Activated CD8-positive, alpha-beta memory T cell treated with anti-CD3 and anti-CD28 coated beads, Interleukin-2, amount 10 ng/mL, durations not matched to agents 7 days and 5 days (primary cell): ENCODE data around the gene TTLL4. TPM values are rescaled to one million over a fixed set of nuclear protein-coding genes. Genes with fewer than 3 reads are reported as not detected.
"Not testable (repeated sequence)": the region's sequence is repeated elsewhere in the genome, so short reads cannot be mapped to it uniquely, and the experiment has no call there.

Experiments
- ATAC-seq: fragments of 150-1000 bp; cut with Tn5 transposase; one replicate; pipeline ENCODE4 v1.10.0; 2021; ENCODE audit warnings: moderate library complexity
- CTCF ChIA-PET: fragments of 350-600 bp; sonication (Branson Sonifier 250); formaldehyde crosslinking; loops from one replicate; lab custom pipeline; 2021; ENCODE audit warnings: antibody characterized with exemption; lab: Charles Lee
- DNase-seq: peaks from one replicate; pipeline ENCODE4 v3.0.0-alpha.2; 2020
- H3K27ac Mint-ChIP-seq: one replicate; pipeline ENCODE4 v1.8.0; 2021; ENCODE audit warnings: mild to moderate bottlenecking, mixed read lengths
- H3K27me3 Mint-ChIP-seq: one replicate; pipeline ENCODE4 v1.8.0; 2021; ENCODE audit warnings: mixed read lengths
- H3K36me3 Mint-ChIP-seq: one replicate; pipeline ENCODE4 v1.8.0; 2021; ENCODE audit warnings: mild to moderate bottlenecking, mixed read lengths
- H3K4me1 Mint-ChIP-seq: one replicate; pipeline ENCODE4 v1.8.0; 2021; ENCODE audit warnings: mixed read lengths
- H3K4me3 Mint-ChIP-seq: one replicate; pipeline ENCODE4 v1.8.0; 2021; ENCODE audit warnings: mild to moderate bottlenecking, moderate library complexity, mixed read lengths
- H3K9me3 Mint-ChIP-seq: one replicate; pipeline ENCODE4 v1.8.0; 2022; ENCODE audit warnings: low read depth, mixed read lengths
- total RNA-seq, 2 experiments: library from RNA; stranded (reverse); gene quantifications; one replicate each; pipeline ENCODE4 v1.2.3, GENCODE V29; 2021

TTLL4 gene
- total RNA-seq, 2 experiments from 2014 or later: 39.6 to 40.4 TPM

DNA sequence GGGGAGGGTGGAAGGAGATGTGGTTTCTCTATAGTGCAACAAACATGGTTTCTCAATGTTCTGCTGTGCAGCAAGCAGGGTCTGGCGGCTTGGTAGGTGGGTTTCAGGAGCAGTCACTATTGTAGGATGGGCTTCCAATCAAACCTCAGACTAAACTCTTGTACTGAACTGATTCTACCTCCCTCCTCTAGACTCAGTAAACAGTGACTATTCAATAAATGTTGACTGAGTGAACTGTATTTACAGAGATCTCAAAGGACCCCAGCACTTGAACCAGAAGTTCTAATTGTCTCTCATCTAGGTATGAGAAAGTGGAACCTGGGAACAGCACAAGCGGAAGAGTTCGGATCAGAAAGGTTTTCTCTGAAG lies 44.5 kb downstream of the TTLL4 start:
- no peaks in the 10 kb centered on the region for H3K27me3 Mint-ChIP-seq
- H3K36me3 Mint-ChIP-seq: peaks cover 23% of the 10 kb centered on the region
- no peak overlapping the region for H3K27ac Mint-ChIP-seq
- peaks cover 5% of the 10 kb centered on the region for H3K4me1 Mint-ChIP-seq
- ATAC-seq: no peak
- no peak for DNase-seq
- H3K4me3 Mint-ChIP-seq: no peak overlapping the region
- CTCF ChIA-PET: no interaction called here
- no peaks in the 10 kb centered on the region for H3K9me3 Mint-ChIP-seq

DNA sequence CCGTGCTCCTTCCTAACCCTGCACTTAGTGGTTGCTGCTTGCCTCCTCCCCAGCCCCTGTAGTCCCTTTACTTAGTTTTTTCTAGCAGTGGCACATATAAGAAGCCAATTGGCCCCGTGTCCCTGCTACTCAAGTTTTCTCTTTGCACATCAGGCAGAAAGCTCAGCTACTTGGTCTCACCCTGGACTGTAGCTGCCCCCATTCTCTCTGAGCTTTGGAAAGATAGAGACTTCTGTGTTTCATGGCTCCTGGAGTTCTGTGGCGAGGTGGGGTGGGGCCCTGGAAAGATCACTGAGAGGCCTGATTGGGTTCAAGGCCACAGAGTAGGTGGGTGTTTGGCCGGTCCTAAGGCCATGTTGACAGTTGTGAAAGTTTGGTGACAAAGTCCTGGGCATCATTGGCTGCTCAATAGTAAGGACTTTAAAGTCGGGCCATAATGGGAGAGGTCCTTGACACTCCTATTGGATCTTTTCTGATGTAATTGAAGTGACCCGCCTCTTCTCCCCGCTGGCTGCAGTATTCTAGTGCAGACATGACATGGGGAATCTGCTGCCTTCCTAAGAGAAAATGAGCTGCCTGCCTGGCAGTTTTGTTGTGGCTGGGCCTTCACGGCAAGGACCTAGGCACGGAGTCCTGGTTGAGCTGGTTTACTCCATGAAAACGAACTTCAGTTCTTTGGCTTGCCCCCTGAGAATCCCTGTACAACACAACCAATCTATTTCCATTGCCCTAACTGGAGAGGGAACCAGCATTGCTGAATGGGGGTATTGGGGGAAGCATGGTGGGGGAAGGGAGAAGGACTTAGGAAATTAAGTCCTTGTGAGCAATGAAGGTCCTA lies 45.2 kb downstream of the TTLL4 start:
- Mint-ChIP-seq H3K4me1 (peaks cover 5% of the 10 kb centered on the region), H3K27ac (no peak overlapping the region), H3K9me3 (no peaks in the 10 kb centered on the region), H3K27me3 (no peaks in the 10 kb centered on the region), H3K36me3 (peaks cover 19% of the 10 kb centered on the region), H3K4me3 (no peak overlapping the region)
- no peak for DNase-seq
- CTCF ChIA-PET: interaction anchor here (0.6 to 1.1 kb wide), 2 partner anchors 49 to 92 kb away, joined by 3 read pairs; no protein-coding TSS in a partner anchor
- ATAC-seq: no peak

DNA sequence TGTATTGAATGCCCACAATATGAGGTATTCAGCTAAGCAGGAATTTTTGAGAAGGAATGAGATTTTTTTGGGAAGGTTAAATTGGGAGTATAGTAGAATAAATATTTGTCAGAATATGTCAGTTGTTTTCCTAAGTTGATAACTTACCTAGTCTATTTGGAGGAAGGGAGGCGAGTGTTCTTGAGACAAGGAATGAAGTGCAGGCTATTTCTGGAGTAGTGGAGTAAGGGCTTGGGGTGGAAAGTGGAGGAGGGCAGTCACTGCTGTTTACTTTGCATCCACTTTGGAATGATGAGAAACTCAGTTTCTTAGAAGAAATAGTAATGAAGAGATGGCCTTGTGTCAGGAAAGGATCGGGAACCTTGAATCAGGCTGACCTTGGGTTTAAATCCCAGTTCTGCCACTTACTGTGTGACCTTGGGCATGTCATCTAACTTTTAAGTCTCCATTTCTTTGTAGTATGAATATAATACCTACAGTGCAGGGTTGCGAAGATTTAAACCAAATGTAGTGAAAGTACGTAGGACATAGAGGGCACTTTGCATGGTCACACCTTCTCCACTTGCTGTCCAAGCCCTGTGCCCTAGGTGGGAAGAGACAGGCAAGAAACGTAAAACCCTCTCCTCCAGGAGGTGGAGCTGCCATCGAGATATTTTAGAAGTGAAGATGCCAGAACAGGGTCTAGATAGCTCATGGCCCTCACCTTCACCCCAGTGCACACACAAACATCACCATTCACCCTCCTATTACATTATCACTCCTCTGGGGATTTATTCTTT lies 46.2 kb downstream of the TTLL4 start:
- ATAC-seq (no peak), DNase-seq (no peak)
- H3K36me3 Mint-ChIP-seq: peaks cover 17% of the 10 kb centered on the region
- CTCF ChIA-PET: interaction anchor here (0.6 to 1.5 kb wide), 4 partner anchors 50 to 98 kb away, joined by 3 to 4 read pairs (median 4); no protein-coding TSS in a partner anchor
- H3K27me3 Mint-ChIP-seq: no peaks in the 10 kb centered on the region
- H3K27ac Mint-ChIP-seq: no peak overlapping the region
- H3K4me1 Mint-ChIP-seq: peaks cover 5% of the 10 kb centered on the region
- H3K9me3 Mint-ChIP-seq: no peaks in the 10 kb centered on the region
- no peak overlapping the region for H3K4me3 Mint-ChIP-seq

GRCh38 chr2:218761795-218762194 lies 51.2 kb downstream of the TTLL4 start:
- Mint-ChIP-seq H3K4me3 (no peak overlapping the region), H3K36me3 (peaks cover under 1% of the 10 kb centered on the region), H3K27me3 (no peaks in the 10 kb centered on the region), H3K9me3 (no peaks in the 10 kb centered on the region), H3K27ac (no peak overlapping the region), H3K4me1 (no peaks in the 10 kb centered on the region)
- ATAC-seq: no peak
- DNase-seq: no peak
- CTCF ChIA-PET: interaction anchor here (1.1 kb wide), 1 partner anchor 86 kb away, joined by 3 read pairs; no protein-coding TSS in a partner anchor

- ATAC-seq, H3K27ac Mint-ChIP-seq, CTCF ChIA-PET, H3K4me1 Mint-ChIP-seq, H3K9me3 Mint-ChIP-seq, H3K27me3 Mint-ChIP-seq, H3K4me3 Mint-ChIP-seq, DNase-seq: not testable (repeated sequence)
- peaks cover 12% of the 10 kb centered on the region for H3K36me3 Mint-ChIP-seq
Observed at GRCh38 chr2:218772759-218773158, 62.1 kb downstream of the TTLL4 start.

GRCh38 chr2:218773881-218774280 lies 63.2 kb downstream of the TTLL4 start:
- no peak overlapping the region for H3K27ac Mint-ChIP-seq
- no peaks in the 10 kb centered on the region for H3K4me1 Mint-ChIP-seq
- H3K9me3 Mint-ChIP-seq: peaks cover 8% of the 10 kb centered on the region
- CTCF ChIA-PET: interaction anchor here (1.8 kb wide), 1 partner anchor 74 kb away, joined by 4 read pairs; no protein-coding TSS in a partner anchor
- DNase-seq (no peak), ATAC-seq (no peak)
- H3K36me3 Mint-ChIP-seq: peaks cover 15% of the 10 kb centered on the region
- no peak overlapping the region for H3K4me3 Mint-ChIP-seq
- H3K27me3 Mint-ChIP-seq: peaks cover 7% of the 10 kb centered on the region

DNA sequence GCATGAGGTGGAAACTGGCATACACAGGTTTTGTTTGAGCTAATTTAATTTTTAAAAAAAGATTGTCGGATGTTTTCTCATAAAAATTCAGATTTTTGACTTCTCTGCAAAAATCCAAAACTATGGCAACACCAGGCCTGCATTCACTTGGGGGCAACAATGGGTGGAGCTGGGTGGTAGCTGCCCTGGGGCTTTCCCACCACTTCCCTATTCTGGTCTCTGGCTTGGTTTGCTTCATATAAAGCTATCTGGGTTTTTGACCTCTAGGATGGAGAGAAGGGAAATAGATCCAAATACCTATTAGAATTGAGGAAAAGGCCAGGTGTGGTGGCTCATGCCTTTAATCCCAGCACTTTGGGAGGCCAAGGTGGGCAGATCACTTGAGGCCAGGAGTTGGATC lies 65.9 kb downstream of the TTLL4 start:
- H3K36me3 Mint-ChIP-seq: peaks cover 16% of the 10 kb centered on the region
- peaks cover 8% of the 10 kb centered on the region for H3K9me3 Mint-ChIP-seq
- CTCF ChIA-PET: no interaction called here
- H3K27me3 Mint-ChIP-seq: peaks cover 25% of the 10 kb centered on the region
- no peak overlapping the region for H3K27ac Mint-ChIP-seq
- no peak for DNase-seq
- ATAC-seq: no peak
- peaks cover 5% of the 10 kb centered on the region for H3K4me1 Mint-ChIP-seq
- H3K4me3 Mint-ChIP-seq: no peak overlapping the region

DNA sequence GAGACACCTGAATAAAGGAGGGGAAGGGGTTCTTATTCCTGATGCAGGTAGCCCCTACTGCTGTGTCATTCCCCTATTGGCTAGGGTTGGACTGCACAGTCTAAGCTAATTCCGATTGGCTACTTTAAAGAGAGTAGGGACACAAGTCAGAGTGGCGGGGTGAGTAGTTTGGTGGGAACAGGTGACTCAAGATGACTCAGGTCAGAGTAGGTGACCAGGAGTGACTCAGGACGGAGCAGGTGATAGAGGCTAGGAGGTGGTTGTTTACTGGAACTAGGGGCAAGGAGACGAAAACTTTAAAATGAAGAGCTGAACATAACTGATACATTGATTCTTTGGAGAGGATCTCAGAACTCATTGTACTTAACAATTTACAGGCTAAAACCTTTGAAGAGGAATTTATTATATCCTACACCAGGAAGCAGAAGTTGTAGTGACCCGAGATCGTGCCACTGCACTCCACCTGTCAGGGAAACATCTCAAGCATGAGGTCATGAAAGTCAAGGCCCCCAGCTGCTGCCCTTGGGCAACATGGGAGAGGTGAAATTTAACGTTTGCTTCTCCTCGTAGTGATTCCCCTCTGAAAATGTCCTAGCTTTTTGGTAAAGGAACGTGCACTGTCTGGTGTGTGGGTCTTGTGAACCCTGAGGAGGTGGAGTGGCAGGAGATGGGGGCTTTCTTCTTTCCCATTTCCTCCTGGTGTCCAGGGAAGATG lies 66.8 kb downstream of the TTLL4 start:
- H3K27me3 Mint-ChIP-seq: peaks cover 30% of the 10 kb centered on the region
- H3K9me3 Mint-ChIP-seq: peaks cover 8% of the 10 kb centered on the region
- no peak overlapping the region for H3K27ac Mint-ChIP-seq
- H3K36me3 Mint-ChIP-seq: peaks cover 19% of the 10 kb centered on the region
- H3K4me1 Mint-ChIP-seq: peaks cover 8% of the 10 kb centered on the region
- H3K4me3 Mint-ChIP-seq: no peak overlapping the region
- ATAC-seq: no peak
- CTCF ChIA-PET: no interaction called here
- DNase-seq: no peak

- no peak overlapping the region for H3K27ac Mint-ChIP-seq
- ATAC-seq (no peak), DNase-seq (no peak)
- H3K4me3 Mint-ChIP-seq: no peak overlapping the region
- H3K36me3 Mint-ChIP-seq: peaks cover 19% of the 10 kb centered on the region
- CTCF ChIA-PET: no interaction called here
- H3K9me3 Mint-ChIP-seq: peaks cover 8% of the 10 kb centered on the region
- peaks cover 50% of the 10 kb centered on the region for H3K27me3 Mint-ChIP-seq
- peaks cover 9% of the 10 kb centered on the region for H3K4me1 Mint-ChIP-seq
Observed at GRCh38 chr2:218780046-218780445, 69.4 kb downstream of the TTLL4 start.

GRCh38 chr2:218780851-218781690 lies 70.4 kb downstream of the TTLL4 start:
- CTCF ChIA-PET: no interaction called here

DNA sequence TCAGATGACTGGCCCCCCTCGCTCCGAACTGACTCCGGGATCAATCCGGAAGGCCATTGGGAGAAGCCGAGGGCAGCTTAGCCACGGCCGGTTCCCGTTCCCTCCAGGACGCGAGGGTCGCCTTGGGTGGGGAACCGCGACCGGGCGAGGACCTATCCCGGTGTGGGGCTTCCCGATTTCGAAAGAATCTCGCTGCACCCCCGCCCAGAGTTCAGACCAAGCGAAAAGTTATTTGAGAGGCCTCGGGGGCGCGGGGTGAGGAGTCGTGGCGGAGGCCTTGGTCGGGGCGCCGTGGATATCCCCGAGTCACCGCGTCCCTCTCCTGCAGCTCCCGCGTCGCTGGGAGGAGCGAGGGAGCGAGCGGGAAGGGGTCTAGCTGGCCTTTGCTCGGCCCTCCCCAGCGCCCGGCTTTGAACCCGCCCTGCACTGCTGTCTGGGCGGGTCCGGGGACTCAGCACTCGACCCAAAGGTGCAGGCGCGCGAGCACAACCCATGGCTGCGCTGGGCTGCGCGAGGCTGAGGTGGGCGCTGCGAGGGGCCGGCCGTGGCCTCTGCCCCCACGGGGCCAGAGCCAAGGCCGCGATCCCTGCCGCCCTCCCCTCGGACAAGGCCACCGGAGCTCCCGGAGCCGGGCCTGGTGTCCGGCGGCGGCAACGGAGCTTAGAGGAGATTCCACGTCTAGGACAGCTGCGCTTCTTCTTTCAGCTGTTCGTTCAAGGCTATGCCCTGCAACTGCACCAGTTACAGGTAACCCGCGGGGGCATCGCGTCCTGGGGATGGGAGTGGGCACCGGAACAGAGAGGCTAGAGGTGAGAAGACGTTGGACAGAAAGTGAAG lies 71.3 kb downstream of the TTLL4 start, which contains the start of gene CYP27A1:
CYP27A1 (plus strand) TSS at position 457 of the 837 bp plus-strand sequence; CDS start at position 493, 36 bp downstream.
- DNase-seq (no peak), ATAC-seq (no peak)
- Mint-ChIP-seq H3K9me3 (peaks cover 5% of the 10 kb centered on the region), H3K27ac (no peak within 1 kb of the TSS), H3K36me3 (peaks cover 12% of the 10 kb centered on the region), H3K4me3 (no peak within 1 kb of the TSS), H3K27me3 (peaks cover 59% of the 10 kb centered on the region), H3K4me1 (peaks cover 9% of the 10 kb centered on the region)
- CTCF ChIA-PET: interaction anchor here (1.3 to 1.8 kb wide), 2 partner anchors 48 to 69 kb away, joined by 3 to 4 read pairs; no protein-coding TSS in a partner anchor

More at GRCh38 chr2:218780851-218781690, 70.4 kb downstream of the TTLL4 start:
- DNase-seq (no peak), ATAC-seq (no peak)
- Mint-ChIP-seq H3K27ac (no peak overlapping the region), H3K9me3 (peaks cover 6% of the 10 kb centered on the region), H3K27me3 (peaks cover 58% of the 10 kb centered on the region), H3K4me3 (no peak overlapping the region), H3K36me3 (peaks cover 15% of the 10 kb centered on the region), H3K4me1 (peaks cover 9% of the 10 kb centered on the region)

DNA sequence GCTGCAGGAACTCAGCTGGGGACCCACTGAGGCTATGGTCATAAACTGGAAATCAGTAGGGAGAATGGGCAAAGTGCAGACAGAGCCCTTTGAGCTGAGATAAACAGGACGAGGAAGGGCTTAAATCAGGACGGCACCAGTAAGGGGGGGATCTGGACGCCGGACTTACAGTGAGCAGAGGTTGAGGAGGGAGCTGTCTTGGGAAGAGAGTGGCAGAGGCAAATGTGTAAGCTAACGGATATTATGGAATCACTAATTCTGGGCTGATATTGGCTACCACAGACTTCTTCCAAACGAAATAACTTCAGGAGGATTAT lies 71.9 kb downstream of the TTLL4 start:
- peaks cover under 1% of the 10 kb centered on the region for H3K9me3 Mint-ChIP-seq
- no peak overlapping the region for H3K27ac Mint-ChIP-seq
- H3K27me3 Mint-ChIP-seq: peaks cover 59% of the 10 kb centered on the region
- ATAC-seq: no peak
- peaks cover 8% of the 10 kb centered on the region for H3K36me3 Mint-ChIP-seq
- CTCF ChIA-PET: interaction anchor here (1.3 to 1.8 kb wide), 2 partner anchors 48 to 68 kb away, joined by 3 to 4 read pairs; no protein-coding TSS in a partner anchor
- DNase-seq: no peak
- H3K4me1 Mint-ChIP-seq: peaks cover 9% of the 10 kb centered on the region
- H3K4me3 Mint-ChIP-seq: no peak overlapping the region
